Activated CD4-positive, alpha-beta T cell treated with anti-CD3 and anti-CD28 coated beads, Interleukin-2, Interleukin-4, amounts not matched to agents 100 ng/mL and 50 ng/mL, durations not matched to agents 16 hours and 8 hours (primary cell): ENCODE data around the gene HNRNPL.

Experiments
- DNase-seq: peaks from one replicate; pipeline ENCODE4 v3.0.0-alpha.2; 2020; ENCODE audit warnings: low spot score

HNRNPL gene

GRCh38 chr19:38845374-38846024, 4.3 kb downstream of the HNRNPL start:
- DNase-seq = no peak

DNA sequence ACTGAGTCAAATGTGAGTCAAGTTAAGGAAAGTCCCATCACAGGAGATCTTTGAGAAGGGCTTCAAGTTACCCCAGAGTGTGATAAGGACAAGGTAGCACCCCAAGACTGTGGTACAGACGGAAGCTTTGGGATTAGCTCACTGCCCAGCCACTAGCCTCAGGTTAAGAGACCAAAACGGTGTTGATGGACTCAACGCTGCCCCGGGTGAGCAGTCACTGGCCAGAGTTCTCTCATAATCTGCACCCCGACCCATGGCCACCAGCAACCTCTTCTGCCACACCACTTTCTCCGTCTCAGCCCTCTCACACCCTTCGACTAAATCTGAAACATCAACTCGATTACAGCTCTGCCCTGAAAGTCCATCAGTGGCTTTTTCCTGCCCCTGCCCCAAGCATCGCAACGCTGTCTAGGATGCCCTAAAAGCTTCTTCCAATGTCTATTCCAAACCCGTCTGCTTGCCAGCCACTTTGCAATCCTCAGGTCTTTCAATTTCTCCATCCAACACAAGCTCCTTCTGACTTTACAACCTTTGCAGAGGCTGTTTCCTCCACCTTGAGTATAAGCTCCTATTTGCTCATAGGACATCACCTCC, 5.6 kb downstream of the HNRNPL start:
- DNase-seq = no peak

GRCh38 chr19:38843175-38843758, 6.5 kb downstream of the HNRNPL start:
- DNase-seq = no peak

DNA sequence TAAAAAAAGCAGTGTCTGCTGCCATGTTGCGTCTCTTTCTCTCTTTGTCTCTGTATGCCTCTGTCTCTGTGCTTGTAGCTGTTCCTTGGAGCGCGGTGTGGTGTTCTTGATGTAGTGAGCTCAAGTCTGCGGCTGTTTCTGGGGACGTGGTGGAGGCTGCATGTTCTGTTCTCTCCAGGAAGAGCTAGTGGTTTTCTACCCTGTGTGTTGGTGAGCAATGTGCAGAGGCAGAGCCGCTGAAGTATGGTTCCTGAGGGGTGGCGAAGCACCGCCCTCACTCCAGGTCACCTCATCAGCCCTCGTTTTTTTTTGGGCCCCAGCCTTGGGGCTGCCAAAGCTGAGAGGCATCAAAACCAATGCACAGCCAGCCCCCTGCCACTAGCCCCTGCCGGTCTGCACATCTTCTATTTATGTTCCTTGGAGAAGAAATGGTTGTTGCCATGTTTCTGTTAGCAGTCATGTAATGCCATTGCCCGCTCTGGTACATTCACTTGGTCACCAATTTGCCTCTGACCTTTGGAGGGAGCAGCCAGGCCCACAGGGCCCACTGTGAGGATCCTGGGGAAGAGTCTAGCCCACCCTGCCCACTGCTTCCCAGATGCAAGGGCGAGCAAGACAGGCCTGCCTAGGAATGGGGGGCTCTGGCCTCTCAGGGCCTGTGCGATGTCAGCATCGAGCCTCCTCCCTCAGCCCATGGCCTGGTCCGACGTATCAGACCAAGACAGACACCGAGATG, 7.2 kb downstream of the HNRNPL start:
- DNase-seq = peak; percentile 67

DNA sequence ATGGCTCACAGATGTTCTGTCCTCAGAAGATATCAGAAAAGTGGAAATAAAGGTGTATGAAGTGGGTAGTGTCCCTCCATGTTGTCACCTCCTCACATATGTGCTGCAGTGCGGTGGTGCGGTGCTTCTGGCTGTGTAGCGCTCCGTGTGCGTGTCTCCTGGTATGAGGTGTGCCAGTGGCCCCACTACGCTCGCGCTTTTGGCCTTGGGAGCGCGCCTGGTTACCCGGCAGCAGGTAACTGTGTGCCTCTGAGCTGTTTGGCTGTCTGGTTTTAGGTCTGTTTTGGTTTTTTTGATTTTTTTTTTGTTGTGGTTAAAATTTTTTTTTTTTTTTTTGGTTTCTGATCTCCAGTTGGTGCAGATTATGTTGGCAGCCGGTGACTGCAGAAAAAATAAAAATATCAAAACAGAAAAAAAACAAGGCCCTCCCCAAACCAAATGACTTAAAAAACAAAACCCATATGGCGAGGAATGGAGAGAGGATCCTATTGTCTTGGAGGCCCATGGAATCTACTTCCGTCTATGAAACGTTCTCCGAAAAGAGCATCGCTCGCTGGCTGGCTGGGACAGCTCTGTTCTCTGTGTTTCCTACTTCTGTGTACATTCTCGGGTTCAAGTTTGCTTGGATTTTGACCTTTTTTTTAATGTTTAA, 7.9 kb downstream of the HNRNPL start:
- no peak for DNase-seq

GRCh38 chr19:38841180-38841766, 8.5 kb downstream of the HNRNPL start:
- DNase-seq = no peak

DNA sequence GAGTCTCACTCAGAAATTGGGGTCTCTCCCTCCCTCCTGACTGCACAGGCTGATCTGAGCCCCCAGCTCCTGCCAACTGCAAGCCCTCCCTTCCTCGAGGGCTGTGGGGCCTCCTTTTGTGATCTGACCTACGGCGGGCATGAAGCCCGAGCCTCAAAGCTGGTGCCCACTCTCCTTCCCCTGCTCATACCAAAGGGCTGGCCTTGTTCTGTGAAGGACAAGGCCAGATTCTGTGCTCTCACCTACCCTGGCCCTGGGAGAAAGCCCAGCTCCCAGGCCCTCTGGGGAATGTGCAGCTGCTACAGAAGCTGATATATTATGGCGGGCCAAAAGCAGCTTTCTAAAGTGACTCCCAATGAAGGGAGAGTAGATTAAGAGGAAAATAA, 9.2 kb downstream of the HNRNPL start:
- DNase-seq = no peak

GRCh38 chr19:38839816-38840582, 9.8 kb downstream of the HNRNPL start:
- DNase-seq = no peak

DNA sequence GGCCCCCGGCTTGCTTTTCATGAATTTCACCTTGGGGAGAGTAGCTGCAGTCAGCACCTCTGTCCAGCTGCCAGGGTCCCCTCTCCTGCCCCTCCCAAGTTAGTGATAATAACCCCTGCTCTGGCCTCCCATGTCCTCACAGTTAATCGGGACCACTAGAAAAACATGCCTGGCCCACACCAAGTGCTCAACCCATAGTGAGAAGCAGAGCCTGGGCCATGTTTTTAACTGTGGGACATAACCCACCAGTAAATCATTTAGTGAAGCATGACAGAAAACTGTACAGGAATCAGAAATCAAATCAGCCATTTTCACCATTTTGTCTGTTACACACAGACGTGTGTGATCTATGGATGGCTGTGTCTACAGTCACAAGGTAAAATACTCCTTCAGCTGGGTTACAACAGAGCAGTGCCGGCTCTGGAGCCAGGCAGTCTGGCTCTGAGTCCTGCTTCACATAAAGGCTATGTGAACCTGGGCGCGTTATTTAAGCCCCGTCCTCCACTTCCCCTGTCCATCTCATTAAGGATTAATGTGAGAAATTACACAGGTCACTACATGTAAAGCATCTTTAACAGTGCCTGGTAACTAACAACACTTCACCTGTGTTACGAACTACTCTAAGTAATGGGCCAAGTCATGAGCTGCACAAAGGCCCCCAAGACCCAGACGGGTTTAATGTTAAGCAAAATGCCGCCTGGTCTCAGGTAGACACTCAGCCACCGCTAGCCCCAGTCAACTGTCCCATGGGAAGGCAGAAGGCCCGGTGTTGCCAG, 10.6 kb downstream of the HNRNPL start:
- no peak for DNase-seq

GRCh38 chr19:38838208-38838985, 11.4 kb downstream of the HNRNPL start:
- no peak for DNase-seq

GRCh38 chr19:38837656-38838121, 12.1 kb downstream of the HNRNPL start:
- DNase-seq = no peak

- DNase-seq = no peak
Measured at GRCh38 chr19:38836983-38837626, 12.7 kb downstream of the HNRNPL start.

DNA sequence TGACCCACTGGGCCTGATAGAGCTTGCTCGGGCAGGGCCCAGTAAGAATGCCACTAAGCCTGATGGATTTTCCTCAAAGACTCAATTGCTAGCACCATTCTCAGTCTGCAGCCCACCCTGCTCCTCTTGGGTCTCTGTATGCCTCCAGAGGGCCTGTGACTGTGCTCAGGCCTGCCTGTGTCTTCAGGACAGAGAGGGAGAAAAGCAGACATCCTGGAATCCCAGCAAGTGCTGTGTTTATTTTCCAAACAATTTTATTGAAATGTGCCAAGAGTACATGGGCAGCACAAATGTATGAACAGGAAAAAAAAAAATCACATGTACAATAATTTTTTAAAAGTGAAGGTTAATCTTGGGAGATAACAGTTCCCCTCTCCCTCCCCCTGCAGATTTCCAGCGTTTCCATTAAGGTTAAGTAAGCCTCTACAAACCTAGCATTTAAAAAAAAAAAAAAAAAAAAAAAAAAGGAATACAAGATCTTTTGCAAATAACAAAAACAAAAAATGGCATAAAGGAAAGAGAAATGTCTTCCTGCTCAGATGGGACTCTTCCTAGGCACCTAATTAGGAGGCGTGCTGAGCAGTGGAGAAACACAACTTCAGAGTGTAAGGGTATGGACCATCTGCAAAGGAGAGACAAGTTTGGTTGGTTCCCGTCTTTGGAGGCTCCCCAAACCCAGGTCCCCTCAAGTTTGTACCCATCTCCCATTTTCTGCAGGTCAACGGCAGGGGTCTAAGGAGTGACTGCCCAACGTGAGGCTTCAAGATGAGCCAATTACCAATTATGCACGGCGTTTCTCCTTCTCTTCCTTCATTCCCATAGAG, 13.4 kb downstream of the HNRNPL start:
- no peak for DNase-seq

- no peak for DNase-seq
Measured at GRCh38 chr19:38834590-38834989, 15.2 kb downstream of the HNRNPL start.

GRCh38 chr19:38834104-38834490, 15.7 kb downstream of the HNRNPL start:
- no peak for DNase-seq

DNA sequence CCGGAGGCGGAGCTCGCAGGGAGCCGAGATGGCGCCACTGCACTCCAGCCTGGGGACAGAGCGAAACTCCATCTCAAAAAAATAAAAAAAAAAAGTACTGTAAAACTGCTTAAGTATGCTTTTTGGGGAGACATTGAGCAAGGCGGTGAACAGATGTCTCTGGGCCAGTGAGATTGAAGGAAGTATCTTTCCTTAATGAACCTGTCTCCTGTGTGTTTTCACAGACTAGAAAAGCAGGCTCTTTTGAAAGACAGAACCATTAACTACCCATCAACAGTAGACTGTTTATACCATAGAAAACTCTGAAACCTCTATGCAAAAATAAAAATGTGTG, 16.7 kb downstream of the HNRNPL start:
- no peak for DNase-seq

- no peak for DNase-seq
Measured at GRCh38 chr19:38831142-38831605, 18.6 kb downstream of the HNRNPL start.

- no peak for DNase-seq
Measured at GRCh38 chr19:38830039-38830733, 19.6 kb downstream of the HNRNPL start.
